ENCODE data around the gene CBARP.

DNA sequence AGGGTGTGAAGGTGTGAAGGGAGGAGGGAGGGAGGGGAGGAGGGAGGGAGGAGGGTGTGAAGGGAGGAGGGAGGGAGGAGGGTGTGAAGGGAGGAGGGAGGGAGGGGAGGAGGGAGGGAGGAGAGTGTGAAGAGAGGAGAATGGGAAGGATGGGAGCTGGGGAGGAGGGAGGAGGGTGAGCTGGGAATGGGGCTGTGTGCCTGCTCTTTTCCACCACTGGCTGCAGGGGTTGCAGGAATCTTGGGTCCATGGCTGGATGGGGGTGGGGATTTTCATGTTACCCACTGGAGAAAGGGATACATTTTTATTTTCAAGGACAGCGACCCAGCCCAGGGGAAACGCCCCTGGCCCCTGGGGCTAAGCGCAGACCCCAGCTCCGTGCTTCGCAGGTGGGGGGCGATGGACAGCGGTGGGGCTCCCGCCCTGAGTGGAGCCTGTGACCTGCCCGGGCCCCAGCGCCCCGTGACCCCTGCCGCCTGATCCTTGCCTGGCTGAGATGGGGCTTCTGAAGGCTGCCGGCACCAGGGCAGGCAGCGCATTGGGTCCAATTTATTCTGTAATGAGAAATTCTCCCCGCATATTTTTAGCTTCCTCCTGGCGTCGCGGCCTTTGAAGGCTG lies 44.9 kb upstream of the CBARP start:
- TF ChIP-seq POLR2AphosphoS5 (IDR thresholded peaks at IDR 0.05; ENCODE audit: borderline replicate concordance, low read depth, low read length) (no peak), EZH2 (IDR thresholded peaks at IDR 0.05) (no peak)
